Pancreas (tissue), 10 donors: ENCODE measurements around the gene ITPK1. TPM values are rescaled to one million over a fixed set of nuclear protein-coding genes. Genes with fewer than 3 reads are reported as not detected.
A peak's percentile ranks its signal among the peaks of the same experiment; 100 is the strongest.

Experiments used
- ATAC-seq, 4 donors: fragments of 200-7000 bp; cut with Tn5 transposase; one replicate each; pipeline versions ENCODE4 v1.8.0 to v1.9.1; 2020; ENCODE audit warnings: mild to moderate bottlenecking in 4 of 4, moderate library complexity in 4 of 4
- DNase-seq, 6 donors: peaks; one replicate each; pipeline ENCODE4 v3.0.0-alpha.2; 2020
- FAIRE-seq: peaks from 2 replicates; lab custom pipeline; 2012; peaks lifted over from hg19 to GRCh38; lab: Jason Lieb, UNC
- H3K27ac ChIP-seq, 4 donors: fragments of 200-600 bp; sonication (generic); 1 replicate in 3 of 4; 2 replicates in 1 of 4; pipeline versions ENCODE4 v1.5.0 to v1.8.0; 2020
- H3K27me3 ChIP-seq, 4 donors: fragments of 200-600 bp; one replicate each; pipeline ENCODE4 v1.8.0; 2021
- H3K36me3 ChIP-seq, 3 donors: fragments of 200-600 bp; sonication (generic) in 1 of 3; one replicate each; pipeline versions ENCODE4 v1.5.0 to v1.8.0; 2020 to 2021
- H3K4me1 ChIP-seq, 3 donors: fragments of 200-600 bp; one replicate each; pipeline ENCODE4 v1.8.0; 2021
- H3K4me3 ChIP-seq, 4 donors: fragments of 200-600 bp; sonication (generic) in 2 of 4; one replicate each; pipeline versions ENCODE4 v1.5.0 to v1.8.0; 2020 to 2021
- H3K9me3 ChIP-seq, 4 donors: fragments of 200-600 bp; one replicate each; pipeline ENCODE4 v1.8.0; 2021
- CTCF ChIP-seq, 4 donors: fragments of 200-600 bp; sonication (generic) in 3 of 4; IDR thresholded peaks; one replicate each; pipeline versions ENCODE4 v1.5.0 to v1.8.0; 2021; ENCODE audit warnings: antibody characterized with exemption in 4 of 4
- WGBS, 2 donors: extraction: QIAGEN DNeasy Blood & Tissue Kit; methylation state at CpG; one replicate each; pipeline ENCODE4 v1.1.7; 2013; 5-methylcytosine and 5-hydroxymethylcytosine counted together
- intact Hi-C, 3 donors: fragments of 100-400 bp; cut with DNase I; formaldehyde crosslinking; loops; one replicate each; pipeline versions ENCODE4 v1.11.1 to v1.14.2; 2022
- polyA plus RNA-seq, 2 donors: library from polyadenylated mRNA; stranded (reverse); fragments of 200-250 nt; gene quantifications; one replicate each; pipeline ENCODE4 v1.2.3, GENCODE V29; 2013
- total RNA-seq, 6 donors: library from RNA; stranded (reverse); fragmentation: NEBNext Ultra II Directional in 4 of 6; extraction: Animal tissue kit (Norgen Biotek cat#: 25700) in 4 of 6; gene quantifications; one replicate each; pipeline versions ENCODE4 v1.2.1 to v1.2.4, GENCODE V29; 2021 to 2023
- donor health status: healthy with polysubstance abuse.
- donor health status: DM: no; HTN: no; CAD: no; lungs with moderate emphysema.
- donor health status: DM: no; HTN: no; CAD: no.
- donor health status: control.
- donor health status: control.
- donor health status: Bipolar disorder and iron deficiency.
- donor health status: DM: yes; HTN: yes; CAD: no.
- donor health status: DM: no; HTN: no; CAD: no.
- donor health status: DM: no; HTN: no; CAD: no.
- donor health status: DM: yes; HTN: yes; CAD: no.

ITPK1 gene
- total and polyA plus RNA-seq, 8 donors, result 23.2 to 38.3 (median 33.0) TPM

- WGBS, 2 donors, result 91% methylated on average over 8 of the region's 8 CpGs
- no peaks in the 10 kb centered on the region for H3K4me1 ChIP-seq
- no peaks in the 10 kb centered on the region for H3K9me3 ChIP-seq
- FAIRE-seq (no peak), DNase-seq (peak in 1 of 6 donors; percentile 60), ATAC-seq (no peak)
- H3K27ac ChIP-seq, result no peak overlapping the region
- H3K4me3 ChIP-seq, result no peak overlapping the region
- H3K27me3 ChIP-seq, result no peaks in the 10 kb centered on the region
- no peak for TF ChIP-seq CTCF (IDR thresholded peaks at IDR 0.05)
- intact Hi-C loops, result no loop called here
- H3K36me3 ChIP-seq, result no peaks in the 10 kb centered on the region
Measured at GRCh38 chr14:93091666-93092065, 24.1 kb downstream of the ITPK1 start.

GRCh38 chr14:93090826-93091555 is 24.7 kb downstream of the ITPK1 start:
- Histone ChIP-seq H3K36me3 (no peaks in the 10 kb centered on the region), H3K27me3 (no peaks in the 10 kb centered on the region), H3K27ac (no peak overlapping the region), H3K9me3 (no peaks in the 10 kb centered on the region), H3K4me3 (no peak overlapping the region), H3K4me1 (no peaks in the 10 kb centered on the region)
- FAIRE-seq (no peak), DNase-seq (no peak), ATAC-seq (peak in 1 of 4 donors; percentile 24)
- no peak for TF ChIP-seq CTCF (IDR thresholded peaks at IDR 0.05)
- 82 to 85% methylated on average over 11 of the region's 11 CpGs for WGBS, 2 donors
- intact Hi-C loops, result no loop called here

- no peak overlapping the region for H3K4me3 ChIP-seq
- no peak for FAIRE-seq
Measured at GRCh38 chr14:93089521-93090269, 26.0 kb downstream of the ITPK1 start.

GRCh38 chr14:93086441-93087055 is 29.2 kb downstream of the ITPK1 start:
- WGBS, 2 donors, result 70 to 77% methylated on average over 8 of the region's 8 CpGs
- FAIRE-seq (no peak), ATAC-seq (peak in 2 of 4 donors; percentile 27 to 33)

More at GRCh38 chr14:93089521-93090269, 26.0 kb downstream of the ITPK1 start:
- no peaks in the 10 kb centered on the region for H3K27me3 ChIP-seq
- no peaks in the 10 kb centered on the region for H3K9me3 ChIP-seq
- no peak overlapping the region for H3K27ac ChIP-seq
- no peak for DNase-seq
- TF ChIP-seq CTCF (IDR thresholded peaks at IDR 0.05), result no peak
- H3K36me3 ChIP-seq, result no peaks in the 10 kb centered on the region
- intact Hi-C loops, result no loop called here
- H3K4me1 ChIP-seq, result no peaks in the 10 kb centered on the region
- no peak for ATAC-seq
- 84 to 91% methylated on average over 8 to 10 of the region's 10 CpGs for WGBS, 2 donors

More at GRCh38 chr14:93086441-93087055, 29.2 kb downstream of the ITPK1 start:
- no peaks in the 10 kb centered on the region for H3K36me3 ChIP-seq
- no peaks in the 10 kb centered on the region for H3K9me3 ChIP-seq
- H3K4me1 ChIP-seq, result no peaks in the 10 kb centered on the region
- H3K4me3 ChIP-seq, result no peak overlapping the region
- no peak for TF ChIP-seq CTCF (IDR thresholded peaks at IDR 0.05)
- H3K27ac ChIP-seq, result peak overlapping the region in 1 of 4 donors; percentile 41
- H3K27me3 ChIP-seq, result no peaks in the 10 kb centered on the region
- intact Hi-C loops, result no loop called here
- no peak for DNase-seq
